Activated naive CD8-positive, alpha-beta T cell treated with anti-CD3 and anti-CD28 coated beads for 36 hours (primary cell): ENCODE measurements around the gene TMED7. TPM values are rescaled to one million over a fixed set of nuclear protein-coding genes. Genes with fewer than 3 reads are reported as not detected.

Experiments
- DNase-seq: peaks from one replicate; pipeline ENCODE4 v3.0.0; 2021
- H3K27ac Mint-ChIP-seq: one replicate; pipeline ENCODE4 v1.8.0; 2022; ENCODE audit warnings: mild to moderate bottlenecking, moderate library complexity, mixed read lengths
- H3K27me3 Mint-ChIP-seq: one replicate; pipeline ENCODE4 v1.8.0; 2022; ENCODE audit warnings: mild to moderate bottlenecking, mixed read lengths
- H3K36me3 Mint-ChIP-seq: one replicate; pipeline ENCODE4 v1.8.0; 2021; ENCODE audit warnings: mild to moderate bottlenecking, mixed read lengths
- H3K4me1 Mint-ChIP-seq: one replicate; pipeline ENCODE4 v1.8.0; 2021; ENCODE audit warnings: mixed read lengths
- H3K4me3 Mint-ChIP-seq: one replicate; pipeline ENCODE4 v1.8.0; 2022; ENCODE audit warnings: mild to moderate bottlenecking, moderate library complexity, mixed read lengths
- H3K9me3 Mint-ChIP-seq: one replicate; pipeline ENCODE4 v1.8.0; 2022; ENCODE audit warnings: mixed read lengths
- total RNA-seq, 2 experiments: library from RNA; stranded (reverse); gene quantifications; one replicate each; pipeline ENCODE4 v1.2.3, GENCODE V29; 2021

Gene TMED7
- total RNA-seq, 2 experiments from 2014 or later, result 41.5 to 41.6 TPM

GRCh38 chr5:115602591-115603125 lies 23.2 kb downstream of the TMED7 start:
- no peaks in the 10 kb centered on the region for H3K9me3 Mint-ChIP-seq
- no peaks in the 10 kb centered on the region for H3K27me3 Mint-ChIP-seq
- H3K4me1 Mint-ChIP-seq, result peaks cover 29% of the 10 kb centered on the region
- no peak for DNase-seq
- H3K36me3 Mint-ChIP-seq, result peaks cover 26% of the 10 kb centered on the region
- peak overlapping the region; percentile 62 for H3K27ac Mint-ChIP-seq
- H3K4me3 Mint-ChIP-seq, result peak overlapping the region; percentile 55

- Mint-ChIP-seq H3K9me3 (no peaks in the 10 kb centered on the region), H3K4me3 (peak within 1 kb of the TSS; percentile 55), H3K4me1 (peaks cover 29% of the 10 kb centered on the region), H3K27me3 (no peaks in the 10 kb centered on the region), H3K27ac (peak within 1 kb of the TSS; percentile 62), H3K36me3 (peaks cover 25% of the 10 kb centered on the region)
- peak; percentile 75 for DNase-seq
These were observed 23.9 kb downstream of the TMED7 start, which contains the start of gene TICAM2 for GRCh38 chr5:115601701-115602590. TICAM2 (minus strand) TSS chr5:115602479; CDS start chr5:115581256, 21,223 bp downstream.

DNA sequence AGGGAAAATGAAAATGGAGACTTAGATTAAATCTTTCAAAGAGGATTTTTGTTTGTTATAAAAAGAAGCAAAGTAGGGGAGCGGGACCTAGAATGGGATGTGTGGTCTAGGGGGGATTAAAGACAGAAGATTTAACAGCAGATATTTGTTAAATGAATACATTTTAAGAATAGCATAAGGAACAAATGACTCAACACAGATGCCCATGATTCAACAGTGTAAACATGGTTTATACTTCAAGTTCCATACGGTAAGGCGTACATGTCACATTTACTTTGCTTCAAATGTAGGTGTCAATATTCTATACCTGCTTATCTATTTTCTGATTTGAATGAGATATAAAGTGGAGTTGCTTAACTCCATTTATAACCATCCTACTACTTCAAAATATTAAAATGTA lies 25.1 kb downstream of the TMED7 start:
- DNase-seq, result no peak
- Mint-ChIP-seq H3K27me3 (no peaks in the 10 kb centered on the region), H3K36me3 (peaks cover 20% of the 10 kb centered on the region), H3K4me1 (peaks cover 26% of the 10 kb centered on the region), H3K9me3 (no peaks in the 10 kb centered on the region), H3K27ac (no peak overlapping the region), H3K4me3 (no peak overlapping the region)

DNA sequence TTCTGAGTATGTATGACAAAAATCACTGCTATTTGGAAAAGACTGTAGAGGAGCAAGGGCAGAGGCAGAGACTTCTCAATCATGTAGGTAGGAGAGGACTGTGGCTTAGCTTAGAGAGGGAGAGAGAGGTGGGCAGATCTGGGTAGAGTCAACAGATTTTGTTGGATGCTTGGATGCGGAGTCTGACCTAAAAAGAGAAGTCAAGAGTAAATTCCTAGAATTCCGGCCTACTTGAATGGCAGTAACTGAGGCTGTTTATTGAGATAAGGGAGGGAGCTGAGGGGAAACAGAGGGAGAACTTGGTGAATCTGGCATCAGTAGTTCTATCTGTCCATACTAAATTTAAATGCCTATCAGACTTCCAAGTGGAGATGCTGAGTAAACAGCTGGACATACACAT lies 25.9 kb downstream of the TMED7 start:
- no peak for DNase-seq
- H3K4me3 Mint-ChIP-seq, result no peak overlapping the region
- H3K27ac Mint-ChIP-seq, result no peak overlapping the region
- H3K36me3 Mint-ChIP-seq, result peaks cover 15% of the 10 kb centered on the region
- no peaks in the 10 kb centered on the region for H3K9me3 Mint-ChIP-seq
- peaks cover 26% of the 10 kb centered on the region for H3K4me1 Mint-ChIP-seq
- no peaks in the 10 kb centered on the region for H3K27me3 Mint-ChIP-seq

GRCh38 chr5:115599502-115599901 lies 26.3 kb downstream of the TMED7 start:
- Mint-ChIP-seq H3K27me3 (no peaks in the 10 kb centered on the region), H3K4me3 (no peak overlapping the region), H3K9me3 (no peaks in the 10 kb centered on the region), H3K27ac (no peak overlapping the region), H3K36me3 (peaks cover 12% of the 10 kb centered on the region), H3K4me1 (peaks cover 26% of the 10 kb centered on the region)
- DNase-seq, result no peak

GRCh38 chr5:115594128-115595047 lies 31.4 kb downstream of the TMED7 start:
- H3K36me3 Mint-ChIP-seq, result peaks cover 2% of the 10 kb centered on the region
- no peaks in the 10 kb centered on the region for H3K4me1 Mint-ChIP-seq

GRCh38 chr5:115589043-115589442 lies 36.8 kb downstream of the TMED7 start:
- H3K9me3 Mint-ChIP-seq, result no peaks in the 10 kb centered on the region
- no peaks in the 10 kb centered on the region for H3K4me1 Mint-ChIP-seq
- H3K27me3 Mint-ChIP-seq, result no peaks in the 10 kb centered on the region
- no peak overlapping the region for H3K27ac Mint-ChIP-seq
- DNase-seq, result no peak
- no peak overlapping the region for H3K4me3 Mint-ChIP-seq
- peaks cover 2% of the 10 kb centered on the region for H3K36me3 Mint-ChIP-seq

More at GRCh38 chr5:115594128-115595047, 31.4 kb downstream of the TMED7 start:
- Mint-ChIP-seq H3K4me3 (no peak overlapping the region), H3K27ac (no peak overlapping the region), H3K9me3 (no peaks in the 10 kb centered on the region), H3K27me3 (no peaks in the 10 kb centered on the region)
- no peak for DNase-seq

GRCh38 chr5:115588640-115589039 lies 37.2 kb downstream of the TMED7 start:
- no peak overlapping the region for H3K4me3 Mint-ChIP-seq
- H3K27me3 Mint-ChIP-seq, result no peaks in the 10 kb centered on the region
- H3K36me3 Mint-ChIP-seq, result peaks cover 2% of the 10 kb centered on the region
- H3K27ac Mint-ChIP-seq, result no peak overlapping the region
- H3K4me1 Mint-ChIP-seq, result no peaks in the 10 kb centered on the region
- no peaks in the 10 kb centered on the region for H3K9me3 Mint-ChIP-seq
- no peak for DNase-seq

GRCh38 chr5:115586525-115587146 lies 39.2 kb downstream of the TMED7 start:
- Mint-ChIP-seq H3K36me3 (peaks cover 2% of the 10 kb centered on the region), H3K4me1 (no peaks in the 10 kb centered on the region), H3K27ac (no peak overlapping the region), H3K4me3 (no peak overlapping the region), H3K27me3 (no peaks in the 10 kb centered on the region), H3K9me3 (no peaks in the 10 kb centered on the region)
- no peak for DNase-seq

- Mint-ChIP-seq H3K4me1 (no peaks in the 10 kb centered on the region), H3K9me3 (no peaks in the 10 kb centered on the region), H3K36me3 (no peaks in the 10 kb centered on the region), H3K4me3 (no peak overlapping the region), H3K27ac (no peak overlapping the region), H3K27me3 (no peaks in the 10 kb centered on the region)
- DNase-seq, result no peak
These were observed 40.6 kb downstream of the TMED7 start for GRCh38 chr5:115585265-115585664.

GRCh38 chr5:115584501-115584900 lies 41.3 kb downstream of the TMED7 start:
- no peak for DNase-seq
- no peaks in the 10 kb centered on the region for H3K27me3 Mint-ChIP-seq
- no peaks in the 10 kb centered on the region for H3K9me3 Mint-ChIP-seq
- no peaks in the 10 kb centered on the region for H3K4me1 Mint-ChIP-seq
- no peaks in the 10 kb centered on the region for H3K36me3 Mint-ChIP-seq
- H3K27ac Mint-ChIP-seq, result no peak overlapping the region
- H3K4me3 Mint-ChIP-seq, result no peak overlapping the region

DNA sequence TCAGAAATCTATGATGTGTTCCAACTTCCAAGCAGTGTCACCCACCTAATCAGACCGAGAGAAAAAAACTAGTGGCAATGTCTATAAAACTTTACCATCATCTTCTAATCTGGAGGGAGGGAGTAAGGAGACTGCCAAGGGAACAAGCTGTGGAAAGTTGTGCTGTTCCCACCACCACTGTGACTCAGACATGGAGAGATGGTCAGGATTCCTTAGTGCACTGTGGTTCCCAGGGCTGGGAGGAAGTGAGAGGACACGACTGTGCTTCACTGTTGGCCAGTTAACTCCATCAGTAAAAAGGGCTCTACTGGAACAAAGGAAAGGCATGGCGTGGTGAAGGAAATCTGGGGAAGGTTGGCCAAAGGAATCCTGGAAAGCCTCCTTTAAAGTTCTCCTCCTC lies 42.4 kb downstream of the TMED7 start:
- Mint-ChIP-seq H3K4me3 (no peak overlapping the region), H3K9me3 (no peaks in the 10 kb centered on the region)

GRCh38 chr5:115580941-115581340 lies 44.9 kb downstream of the TMED7 start:
- no peaks in the 10 kb centered on the region for H3K4me1 Mint-ChIP-seq
- H3K4me3 Mint-ChIP-seq, result no peak overlapping the region
- no peak overlapping the region for H3K27ac Mint-ChIP-seq
- no peaks in the 10 kb centered on the region for H3K36me3 Mint-ChIP-seq
- H3K9me3 Mint-ChIP-seq, result no peaks in the 10 kb centered on the region
- DNase-seq, result no peak
- H3K27me3 Mint-ChIP-seq, result no peaks in the 10 kb centered on the region

More for the DNA sequence above, 42.4 kb downstream of the TMED7 start:
- no peak for DNase-seq
- Mint-ChIP-seq H3K4me1 (no peaks in the 10 kb centered on the region), H3K27me3 (no peaks in the 10 kb centered on the region), H3K36me3 (no peaks in the 10 kb centered on the region), H3K27ac (no peak overlapping the region)

- DNase-seq, result no peak
- Mint-ChIP-seq H3K4me1 (no peaks in the 10 kb centered on the region), H3K36me3 (no peaks in the 10 kb centered on the region), H3K9me3 (no peaks in the 10 kb centered on the region), H3K27me3 (no peaks in the 10 kb centered on the region), H3K27ac (no peak overlapping the region), H3K4me3 (no peak overlapping the region)
These were observed 46.1 kb downstream of the TMED7 start for GRCh38 chr5:115579747-115580173.
